Measurements from ENCODE around the gene SPECC1L.
A peak's percentile ranks its signal among the peaks of the same experiment; 100 is the strongest.

Gene SPECC1L

DNA sequence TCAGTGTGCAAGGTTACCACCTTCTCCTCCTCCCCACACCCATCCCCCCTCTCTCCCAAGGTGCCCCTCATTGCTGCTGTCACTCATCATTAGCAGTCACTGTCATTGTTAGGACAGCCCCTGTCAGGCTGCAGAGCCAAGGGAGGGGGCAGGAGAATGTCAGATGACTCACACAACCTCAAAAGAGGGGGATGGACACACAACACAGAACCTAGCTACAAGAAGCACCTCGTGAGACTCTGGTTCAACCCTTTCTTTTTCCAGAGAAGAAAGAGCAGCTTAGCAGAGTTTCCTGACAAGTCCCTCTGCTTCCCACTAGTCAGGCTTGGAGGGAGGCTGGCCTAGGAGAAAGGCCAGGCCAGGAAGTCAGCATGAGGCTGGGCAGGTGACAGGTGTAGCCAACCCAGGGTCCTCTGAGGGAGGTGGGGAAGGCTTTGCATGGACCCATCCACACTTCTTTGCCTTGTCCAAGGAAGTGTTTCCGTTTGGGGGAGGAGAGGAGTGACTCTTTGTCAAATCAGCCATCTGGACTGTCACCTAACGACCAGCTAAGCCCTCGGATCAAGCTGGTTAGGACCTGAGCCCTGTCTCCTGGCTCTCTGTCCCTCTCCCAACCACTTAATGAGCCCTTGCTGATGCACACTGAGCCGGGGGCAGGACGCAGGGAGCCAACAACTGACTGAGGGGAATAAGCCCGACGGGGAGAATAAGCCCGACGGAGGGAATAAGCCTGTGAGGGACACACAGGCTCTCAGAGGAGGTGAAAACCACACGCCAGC lies 175.0 kb downstream of the SPECC1L start:
- no peak for DNase-seq

DNA sequence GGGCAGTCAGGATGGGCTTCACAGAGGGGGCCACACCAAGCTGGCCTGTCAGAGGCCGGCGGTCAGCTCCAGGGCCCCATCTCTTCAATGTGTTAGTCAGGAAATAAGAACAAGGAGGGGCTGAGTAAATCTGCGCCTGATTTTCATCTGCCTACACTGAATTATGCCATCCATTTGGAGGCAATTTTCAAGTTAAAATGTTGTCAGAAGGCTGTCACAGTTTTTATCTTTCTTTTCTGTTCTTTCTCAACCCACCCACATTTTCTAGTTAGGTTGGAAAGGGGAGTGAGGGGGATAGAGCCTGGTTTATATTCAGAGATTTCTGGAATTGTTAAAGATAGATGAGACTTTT lies 175.6 kb downstream of the SPECC1L start:
- DNase-seq = no peak

DNA sequence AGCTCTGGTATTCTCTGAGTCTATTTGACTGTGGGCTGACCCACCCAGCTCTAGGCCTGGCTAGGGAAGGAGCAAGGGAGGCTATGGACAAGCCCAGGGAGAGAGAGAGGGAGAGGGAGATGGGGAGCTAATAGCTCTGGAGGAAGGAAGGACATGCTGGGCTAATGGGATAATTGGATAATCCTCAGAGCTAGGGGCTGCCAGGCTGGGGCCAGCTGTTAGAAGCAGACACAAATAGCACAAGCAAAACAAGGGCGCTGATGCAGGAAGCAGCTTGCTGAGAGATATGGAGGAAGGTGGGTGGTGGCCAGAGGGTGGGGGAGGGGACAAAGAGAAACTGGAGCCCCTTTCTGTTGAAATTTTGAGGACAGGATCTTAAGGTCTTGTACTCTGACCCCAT lies 180.0 kb downstream of the SPECC1L start:
- DNase-seq = no peak

DNA sequence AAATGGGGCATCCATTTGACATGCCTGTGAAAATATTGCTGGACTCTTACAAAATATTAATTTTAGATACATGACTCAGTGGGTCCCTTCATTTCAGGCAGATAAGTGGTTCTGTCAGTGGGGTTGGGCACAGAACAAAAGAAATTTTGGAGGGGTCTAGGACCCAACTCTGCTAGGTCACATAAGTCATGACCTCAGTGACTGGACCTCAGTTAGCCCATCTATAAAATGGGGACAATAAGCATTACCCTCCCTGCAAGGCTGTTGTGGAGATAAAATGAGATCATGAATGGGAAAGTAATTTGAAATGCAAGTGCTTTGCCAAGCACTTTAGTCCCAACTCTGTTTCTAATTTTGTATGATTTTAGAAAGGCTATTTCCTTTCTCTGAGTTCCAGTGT lies 180.5 kb downstream of the SPECC1L start:
- DNase-seq = no peak

DNA sequence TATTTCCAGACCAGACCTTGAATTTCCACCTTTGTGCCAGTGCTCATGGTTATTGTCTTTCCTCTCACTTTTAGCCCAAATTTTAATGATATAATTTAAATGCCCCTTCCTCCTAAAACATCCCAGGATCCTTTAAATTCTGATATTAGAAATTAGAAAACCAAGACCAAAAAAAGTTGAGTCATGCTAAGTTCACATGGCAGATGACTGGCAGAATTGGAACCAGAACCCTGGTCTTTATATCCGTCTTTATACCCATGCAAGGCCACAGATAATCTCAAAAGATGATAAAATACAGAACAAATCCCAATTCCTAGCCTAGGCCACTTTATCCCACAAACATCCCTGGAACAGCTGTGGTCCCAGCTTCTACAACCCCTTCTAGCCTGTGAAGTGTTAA lies 183.2 kb downstream of the SPECC1L start:
- DNase-seq = no peak

DNA sequence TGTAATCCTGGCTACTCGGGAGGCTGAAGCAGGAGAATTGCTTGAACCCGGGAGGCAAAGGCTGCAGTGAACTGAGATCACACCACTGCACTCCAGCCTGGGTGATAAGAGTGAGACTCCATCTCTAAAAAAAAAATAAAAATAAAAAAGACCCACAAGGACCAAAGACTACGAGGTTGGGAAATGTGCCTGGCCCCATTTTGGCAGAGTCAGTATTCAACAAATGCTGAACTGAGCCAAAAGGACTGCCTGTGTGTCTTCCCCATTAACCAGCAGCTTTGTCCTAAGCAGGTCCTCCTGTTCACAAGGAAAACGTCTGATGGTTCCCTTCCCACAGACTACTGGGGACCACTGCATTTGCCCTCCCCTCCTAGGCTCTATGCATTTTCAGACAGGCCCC lies 184.4 kb downstream of the SPECC1L start:
- no peak for DNase-seq

DNA sequence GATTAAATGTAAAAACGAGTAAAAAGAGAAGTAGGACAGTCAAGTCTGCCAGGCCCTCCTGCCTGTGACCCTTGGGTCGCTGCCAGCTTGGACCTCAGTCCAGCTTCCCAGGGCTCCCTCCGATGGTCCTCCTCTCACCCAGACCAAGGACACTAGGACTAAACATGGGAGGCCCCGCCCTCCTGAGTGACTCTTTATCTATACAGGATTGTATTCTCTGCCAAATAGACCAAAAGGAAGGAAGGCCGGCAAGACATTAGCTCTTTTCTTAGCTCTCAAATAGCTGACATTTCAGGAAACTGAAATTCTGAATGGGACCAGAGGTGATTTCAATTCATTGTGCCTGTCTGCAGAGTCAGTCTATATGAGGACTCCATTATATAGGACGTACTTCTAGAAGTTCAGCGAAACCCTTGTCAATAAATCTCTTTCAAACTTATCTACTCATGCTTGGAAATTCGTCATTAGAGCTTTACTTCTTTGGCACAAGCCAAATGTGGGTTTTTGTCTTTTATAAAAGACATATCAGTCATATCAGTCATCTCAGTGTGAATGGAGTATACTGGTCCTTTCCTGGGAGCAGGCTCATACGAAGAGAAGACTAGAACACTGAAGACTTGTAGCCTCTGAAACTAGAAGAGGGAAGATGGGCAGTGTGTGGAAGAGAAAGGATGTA lies 185.3 kb downstream of the SPECC1L start:
- no peak for DNase-seq

DNA sequence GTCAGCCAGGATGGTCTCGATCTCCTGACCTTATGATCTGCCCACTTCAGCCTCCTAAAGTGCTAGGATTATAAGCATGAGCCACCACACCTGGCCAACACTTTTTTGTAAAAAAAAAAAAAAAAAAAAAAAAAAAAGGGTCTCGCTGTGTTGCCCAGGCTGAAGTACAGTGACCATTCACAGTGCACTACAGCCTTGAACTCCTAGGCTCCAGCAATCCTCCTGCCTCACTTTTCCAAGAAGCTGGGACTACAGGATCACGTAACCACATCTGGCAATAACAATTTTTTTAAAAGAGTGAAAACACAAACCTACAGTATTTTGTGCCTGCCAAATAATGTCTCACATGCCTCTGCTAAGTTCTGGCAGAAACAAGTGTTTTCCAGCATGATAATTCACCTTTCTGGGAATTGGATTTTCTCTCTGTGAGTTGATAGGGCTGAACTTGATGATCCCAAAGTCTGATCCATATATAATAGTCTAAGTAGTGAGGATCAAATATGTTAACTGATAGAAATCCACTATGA lies 187.3 kb downstream of the SPECC1L start:
- DNase-seq = no peak

DNA sequence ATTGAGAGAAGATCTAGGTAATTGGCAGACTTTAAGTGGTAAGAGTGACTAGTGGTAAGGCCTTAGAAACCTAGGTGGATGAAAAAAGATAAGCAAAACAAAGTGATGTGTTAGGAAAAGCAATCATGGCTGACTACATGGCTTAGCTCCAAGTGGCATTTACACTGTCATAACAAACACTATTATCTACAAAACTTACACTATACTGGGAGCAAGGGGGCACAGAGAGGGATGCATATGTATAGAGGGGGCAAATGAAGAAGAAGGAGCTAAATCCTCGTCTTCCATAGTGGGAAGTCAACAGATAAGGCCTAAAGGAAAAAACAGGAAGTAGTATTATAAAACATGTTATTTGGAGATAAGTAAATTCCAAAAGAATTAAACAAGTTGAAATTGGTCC lies 189.3 kb downstream of the SPECC1L start:
- DNase-seq = no peak

DNA sequence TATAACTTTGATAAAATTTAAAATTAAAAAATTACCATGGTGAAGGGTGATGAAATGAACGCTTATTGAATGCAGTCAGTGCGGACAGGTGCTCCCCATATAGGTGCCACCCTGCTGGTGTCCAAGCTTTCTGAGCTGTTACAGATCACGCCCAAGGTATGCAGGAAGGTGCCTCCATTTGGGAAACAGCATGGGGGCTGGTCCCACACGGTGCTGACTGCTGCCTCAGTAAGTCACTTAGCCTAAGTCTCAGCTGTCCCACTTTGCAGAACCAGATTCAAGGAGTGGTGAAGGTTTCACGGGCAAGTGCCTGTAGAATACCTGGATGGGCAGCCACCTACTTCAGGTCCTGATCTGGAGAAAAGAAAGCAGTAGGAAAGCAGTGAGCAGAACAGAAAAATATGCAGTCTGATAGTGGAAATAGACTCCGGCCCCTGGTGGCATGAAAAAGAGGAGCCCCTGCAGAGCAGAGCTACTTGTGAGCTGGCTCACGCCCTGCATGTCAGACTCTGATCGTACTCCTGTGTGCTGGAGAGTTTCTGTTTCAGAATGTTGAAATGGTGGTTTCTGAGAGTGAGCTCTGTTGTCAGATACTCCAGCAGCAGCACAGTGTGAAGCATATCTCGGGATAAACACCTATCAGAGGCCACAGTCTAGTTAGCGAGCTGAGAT lies 189.9 kb downstream of the SPECC1L start:
- DNase-seq = no peak

DNA sequence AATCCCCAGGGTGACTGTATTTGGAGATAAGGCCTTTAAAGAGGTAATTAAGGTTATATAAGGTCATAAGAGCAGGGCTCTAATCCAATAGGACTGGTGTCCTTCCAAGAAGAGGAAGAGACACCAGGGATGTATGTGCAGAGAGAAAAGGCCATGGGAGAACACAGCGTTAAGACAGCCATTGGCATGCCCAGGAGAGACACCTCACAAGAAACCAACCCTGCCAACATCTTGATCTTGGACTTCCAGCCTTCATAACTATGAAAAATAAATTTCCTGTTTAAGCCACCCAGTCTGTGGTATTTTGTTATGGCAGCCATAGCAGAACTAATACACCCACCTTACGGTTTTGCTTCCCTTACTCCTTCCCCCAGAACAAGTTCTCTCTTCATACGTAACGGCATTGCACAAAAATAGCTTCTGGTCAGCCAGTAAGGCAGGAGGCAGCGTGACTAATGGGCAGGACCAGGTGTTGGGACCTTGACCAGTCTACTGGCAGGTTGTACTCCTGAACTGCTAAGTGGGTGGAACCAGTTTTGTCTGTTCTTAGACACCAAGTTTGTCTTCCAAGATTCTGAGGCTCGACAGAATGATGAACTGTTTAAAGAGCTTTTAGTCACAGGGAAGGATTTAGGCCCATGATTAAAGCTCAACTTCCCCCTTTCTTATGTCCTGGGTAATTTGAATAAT lies 192.6 kb downstream of the SPECC1L start:
- no peak for DNase-seq

DNA sequence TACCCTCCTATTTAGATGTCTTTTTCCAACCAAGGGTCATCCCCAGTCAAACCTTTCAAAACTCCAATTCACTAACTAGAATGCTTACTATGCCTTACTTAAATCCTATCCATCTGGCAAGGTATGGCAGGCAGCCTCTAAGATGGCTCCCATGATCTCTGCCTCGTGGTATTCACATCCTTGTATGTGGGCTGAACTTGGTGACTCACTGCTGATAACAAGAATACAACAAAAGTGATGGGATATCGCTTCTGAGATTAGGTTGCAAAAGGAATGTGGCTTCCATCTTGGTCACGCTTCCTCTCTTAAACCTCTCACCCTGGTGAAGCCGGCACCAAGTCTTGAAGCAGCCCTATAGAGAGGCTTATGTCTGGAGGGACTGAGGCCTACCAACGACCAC lies 194.9 kb downstream of the SPECC1L start:
- peak; percentile 87 for DNase-seq

DNA sequence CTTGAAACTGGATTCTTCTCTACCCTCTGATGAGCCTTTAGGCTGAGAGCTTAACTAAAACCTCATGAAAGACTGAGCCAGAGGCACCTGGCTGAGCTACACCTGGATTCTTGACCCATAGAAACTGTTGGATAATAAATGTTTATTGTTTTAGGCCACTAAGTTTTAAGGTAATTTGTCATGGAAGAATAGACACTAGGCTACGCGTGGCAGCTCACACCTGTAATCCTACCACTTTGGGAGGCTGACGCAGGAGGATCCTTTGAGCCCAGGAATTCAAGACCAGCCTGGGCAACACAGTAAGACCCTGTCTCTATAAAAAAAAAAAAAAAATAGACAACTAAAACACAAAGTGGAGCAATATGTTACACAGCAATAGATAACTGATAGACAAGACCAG lies 195.3 kb downstream of the SPECC1L start:
- no peak for DNase-seq

DNA sequence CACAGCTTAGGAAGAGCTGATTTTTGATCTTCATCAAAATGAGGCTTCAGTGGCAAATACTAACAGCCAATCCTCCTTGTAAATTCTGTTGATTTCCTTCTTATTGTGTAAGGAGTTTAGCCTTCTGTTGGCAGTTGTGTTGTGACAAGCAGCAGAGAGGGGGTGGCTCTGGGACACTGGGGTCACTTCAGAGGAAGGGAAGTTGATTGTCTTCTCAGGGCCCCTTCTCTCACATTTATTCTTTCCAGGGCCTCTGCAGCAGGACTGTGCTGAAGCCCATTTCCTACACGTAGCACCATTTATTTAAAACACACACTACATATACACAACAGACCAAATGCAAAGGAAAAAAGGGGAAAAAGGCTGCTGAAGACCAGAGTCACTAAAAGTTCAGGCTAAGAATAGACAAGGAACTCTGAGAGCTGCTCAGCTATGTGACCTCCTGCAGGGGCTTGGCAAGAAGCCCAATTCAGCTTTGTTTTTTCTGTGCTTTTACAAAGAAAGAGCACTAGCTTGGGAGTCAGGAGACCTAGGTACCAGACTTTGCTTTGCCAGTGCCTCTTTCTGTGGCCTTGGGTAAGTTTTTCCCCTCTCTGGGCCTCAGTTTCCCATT lies 196.2 kb downstream of the SPECC1L start:
- DNase-seq = peak; percentile 27

DNA sequence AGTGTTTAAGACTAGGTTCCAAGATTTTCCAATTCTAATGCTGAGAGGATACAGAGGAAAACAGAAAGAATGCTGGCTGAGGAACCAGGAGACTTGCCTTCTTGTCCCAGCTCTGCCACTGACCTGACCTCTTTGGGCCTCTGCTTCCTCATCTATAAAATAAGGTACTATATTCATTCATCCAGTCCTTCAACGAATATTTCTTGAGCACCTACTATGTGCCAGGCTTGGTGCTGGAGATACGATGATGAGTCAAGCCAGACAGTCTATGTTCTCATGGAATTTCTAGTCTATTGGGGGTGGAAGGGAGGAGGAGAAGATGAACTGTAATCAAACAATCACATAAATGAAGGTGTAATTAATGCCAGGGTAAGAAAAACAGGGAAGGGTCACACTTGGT lies 196.7 kb downstream of the SPECC1L start:
- no peak for DNase-seq

Data from NCI-H226 (cell line).